SK-N-DZ (cell line): ENCODE measurements around the gene WDR76.

ENCODE experiments used
- DNase-seq: peaks from one replicate; pipeline ENCODE4 v3.0.0-alpha.2; 2015; ENCODE audit warnings: low spot score
- small RNA-seq, 2 experiments: library from RNA; depleted of rRNA; stranded (forward); fragments of <200 nt; gene quantifications; one replicate each; pipeline ENCODE3, GENCODE V24; 2014

Gene WDR76

DNA sequence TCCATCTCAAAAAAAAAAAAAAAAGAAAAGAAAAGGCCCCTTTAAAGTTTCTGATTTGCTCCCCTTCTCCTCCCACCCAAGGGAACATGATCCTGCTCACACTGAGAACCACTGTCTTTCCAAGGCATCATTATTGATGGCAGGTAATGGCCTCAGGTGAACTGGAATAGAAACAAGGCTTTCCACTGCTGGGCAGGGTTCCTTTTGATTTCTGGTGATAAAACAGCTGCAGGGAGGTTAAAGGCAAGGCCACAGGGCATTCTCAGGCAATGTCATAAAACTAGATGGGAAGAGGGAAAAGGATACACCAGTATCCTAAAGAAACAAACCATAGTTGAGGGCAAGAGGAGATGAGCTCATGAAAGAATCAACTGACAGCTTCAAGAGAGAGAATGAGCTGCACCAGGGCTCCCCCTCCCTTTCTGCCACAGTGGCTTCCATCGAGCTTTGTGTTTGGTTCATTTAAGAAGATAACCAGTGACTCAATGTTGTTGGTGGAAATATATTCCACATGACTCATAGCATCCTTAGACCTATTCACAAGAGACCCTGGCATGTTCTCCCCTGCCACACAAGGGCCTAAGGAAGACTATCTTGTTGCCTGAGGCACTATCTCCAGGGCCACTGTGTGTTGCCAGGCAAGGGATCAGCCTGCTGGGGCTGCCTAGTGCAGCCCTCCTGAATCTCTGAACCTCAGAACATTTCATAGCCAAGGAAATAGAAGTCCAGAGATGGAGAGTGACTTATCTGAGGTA, 86.4 kb downstream of the WDR76 start:
- no peak for DNase-seq

DNA sequence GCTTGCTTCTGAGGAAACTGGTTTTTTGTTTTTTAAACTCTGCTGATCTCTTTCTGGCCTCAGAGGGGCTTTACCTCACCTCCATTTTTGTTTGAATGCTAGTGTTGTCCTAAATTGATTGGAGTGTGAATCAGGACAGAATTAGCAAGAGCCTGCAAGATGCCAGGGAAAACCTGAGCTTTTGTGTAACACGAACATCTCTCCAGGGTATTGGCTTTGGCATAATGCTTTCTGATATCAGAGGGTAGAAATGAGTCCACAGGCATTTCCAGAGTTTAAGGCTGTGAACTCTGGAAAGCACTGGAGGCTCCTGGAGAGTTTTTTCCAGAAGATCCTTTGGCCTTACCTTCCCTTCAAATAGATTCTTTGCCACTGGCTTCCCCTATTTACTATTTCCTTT, 87.1 kb downstream of the WDR76 start:
- no peak for DNase-seq

GRCh38 chr15:43915631-43916325, 89.0 kb downstream of the WDR76 start:
- no peak for DNase-seq

DNA sequence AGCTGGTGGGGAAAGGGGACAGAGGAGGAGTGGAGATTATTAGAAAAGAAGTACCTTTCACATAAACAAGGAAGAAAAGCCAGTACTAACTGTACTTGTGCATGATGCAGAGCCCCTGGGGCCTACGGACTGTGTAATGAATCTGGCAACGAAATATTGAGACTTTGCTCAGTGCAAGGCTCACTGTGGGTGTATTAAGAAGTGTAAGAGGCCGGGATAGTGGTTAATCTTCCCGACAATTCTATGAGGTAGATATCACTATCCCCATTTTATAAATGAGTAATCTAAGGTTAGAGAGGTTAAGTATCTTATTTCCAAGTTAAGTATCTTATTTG, 89.5 kb downstream of the WDR76 start:
- no peak for DNase-seq

Small RNAs within 50 kb of the gene (small RNA-seq; reads per million reads assigned to genes)
- gene MIR1282 (0 reads per million in 2 experiments), gene RF00019 (0 reads per million in 2 experiments)
